H1 (cell line): ENCODE measurements around the gene KIZ. TPM values are rescaled to one million over a fixed set of nuclear protein-coding genes. Genes with fewer than 3 reads are reported as not detected.

Experiments used
- CTCF ChIA-PET: fragments of 300-600 bp; sonication (Branson Sonifier 250); formaldehyde crosslinking; loops from one replicate; lab custom pipeline; 2021; ENCODE audit not compliant: partially characterized antibody; lab: Charles Lee
- POLR2A ChIA-PET: fragments of 300-600 bp; sonication (Branson Sonifier 250); formaldehyde crosslinking; loops from one replicate; lab custom pipeline; 2021; ENCODE audit warnings: inconsistent platforms; ENCODE audit not compliant: partially characterized antibody; lab: Charles Lee
- DNase-seq, 2 experiments: peaks; one replicate each; pipeline versions ENCODE4 v3.0.0 to v3.0.0-alpha.2; 2010 to 2022; ENCODE audit warnings: low spot score in 2 of 2, low read depth in 1 of 2, mixed read lengths in 1 of 2
- FAIRE-seq: peaks from 2 replicates; lab custom pipeline; 2011; peaks lifted over from hg19 to GRCh38; lab: Jason Lieb, UNC
- H2AFZ ChIP-seq: 2 replicates; pipeline ENCODE4 v1.8.1; 2012; ENCODE audit warnings: low read length, inconsistent platforms
- H2AK5ac ChIP-seq: 2 replicates; pipeline ENCODE4 v1.6.1; 2013; ENCODE audit warnings: low read depth, low read length
- H2BK120ac ChIP-seq: replicated peaks from 2 replicates; pipeline ENCODE3; 2013; ENCODE audit warnings: low read depth, low read length, inconsistent platforms
- H2BK12ac ChIP-seq: 2 replicates; pipeline ENCODE4 v1.6.1; 2013; ENCODE audit warnings: low read depth, low read length
- H2BK15ac ChIP-seq: 2 replicates; pipeline ENCODE4 v1.6.1; 2013; ENCODE audit warnings: low read length
- H2BK20ac ChIP-seq: 2 replicates; pipeline ENCODE4 v1.6.1; 2013; ENCODE audit warnings: low read length
- H2BK5ac ChIP-seq: 2 replicates; pipeline ENCODE4 v1.6.1; 2013; ENCODE audit warnings: low read depth, low read length
- H3K14ac ChIP-seq: 2 replicates; pipeline ENCODE4 v1.6.1; 2013; ENCODE audit warnings: inconsistent platforms; ENCODE audit not compliant: insufficient read length
- H3K18ac ChIP-seq: 2 replicates; pipeline ENCODE4 v1.6.1; 2013; ENCODE audit warnings: low read length; ENCODE audit errors: extremely low read depth
- H3K23ac ChIP-seq: 2 replicates; pipeline ENCODE4 v1.6.1; 2013; ENCODE audit warnings: inconsistent platforms; ENCODE audit not compliant: insufficient read length
- H3K23me2 ChIP-seq: 2 replicates; pipeline ENCODE4 v1.6.1; 2013; ENCODE audit warnings: low read depth, low read length
- H3K27ac ChIP-seq: 2 replicates; pipeline ENCODE4 v1.6.1; 2011; ENCODE audit warnings: low read depth, low read length, inconsistent platforms
- H3K27me3 ChIP-seq, 4 experiments: replicated peaks in 1 of 4; 1 replicate in 1 of 4; 2 replicates in 3 of 4; pipeline versions ENCODE4 v1.6.1 to v1.8.1; 2011 to 2013; ENCODE audit warnings: low read length in 3 of 4, mild to moderate bottlenecking in 3 of 4, inconsistent platforms in 2 of 4, mixed read lengths in 2 of 4, moderate library complexity in 1 of 4; ENCODE audit not compliant: control insufficient read depth in 3 of 4, insufficient read depth in 3 of 4; ENCODE audit errors: extremely low read depth in 1 of 4
- H3K36me3 ChIP-seq, 4 experiments: 2 replicates each; pipeline versions ENCODE4 v1.6.1 to v1.8.1; 2011 to 2013; ENCODE audit warnings: mild to moderate bottlenecking in 4 of 4, low read length in 3 of 4, moderate library complexity in 2 of 4, control low read depth in 1 of 4, inconsistent platforms in 1 of 4; ENCODE audit not compliant: insufficient read depth in 4 of 4, control insufficient read depth in 2 of 4
- H3K4ac ChIP-seq: replicated peaks from 2 replicates; pipeline ENCODE3; 2013; ENCODE audit warnings: low read length, low read depth, mixed read lengths, inconsistent platforms; ENCODE audit not compliant: insufficient read length
- H3K4me1 ChIP-seq, 4 experiments: replicated peaks in 1 of 4; 1 replicate in 1 of 4; 2 replicates in 3 of 4; pipeline versions ENCODE4 v1.6.1 to v1.8.1; 2011 to 2013; ENCODE audit warnings: low read length in 3 of 4, inconsistent platforms in 2 of 4, mixed read lengths in 1 of 4; ENCODE audit not compliant: insufficient read depth in 4 of 4, control insufficient read depth in 3 of 4
- H3K4me2 ChIP-seq, 2 experiments: 2 replicates each; pipeline versions ENCODE4 v1.6.1 to v1.8.1; 2011 to 2013; ENCODE audit warnings: low read depth in 2 of 2, low read length in 2 of 2, control low read depth in 1 of 2, inconsistent platforms in 1 of 2, mild to moderate bottlenecking in 1 of 2; ENCODE audit not compliant: insufficient read depth in 1 of 2
- H3K4me3 ChIP-seq, 4 experiments: fragments of 200-600, 300-600 bp in 1 of 4; sonication (generic), shearing (Covaris generic), sonication (Bioruptor Twin) in 1 of 4; 2 replicates each; pipeline versions ENCODE4 v1.5.1 to v1.8.1; 2011 to 2016; ENCODE audit warnings: low read length in 4 of 4, low read depth in 3 of 4, control low read depth in 2 of 4, inconsistent platforms in 2 of 4, mild to moderate bottlenecking in 2 of 4, mixed read lengths in 1 of 4, moderate library complexity in 1 of 4; ENCODE audit not compliant: insufficient read depth in 2 of 4; ENCODE audit errors: extremely low read depth in 1 of 4
- H3K56ac ChIP-seq: replicated peaks from 2 replicates; pipeline ENCODE3; 2013; ENCODE audit warnings: low read depth, mild to moderate bottlenecking, mixed read lengths, low read length, inconsistent platforms; ENCODE audit not compliant: insufficient read length
- H3K79me1 ChIP-seq: 2 replicates; pipeline ENCODE4 v1.6.1; 2013; ENCODE audit warnings: low read depth, low read length, control low read depth
- H3K79me2 ChIP-seq, 2 experiments: 2 replicates each; pipeline versions ENCODE4 v1.6.1 to v1.8.1; 2012 to 2013; ENCODE audit warnings: low read length in 2 of 2, mild to moderate bottlenecking in 2 of 2, inconsistent platforms in 1 of 2; ENCODE audit not compliant: insufficient read depth in 2 of 2, control insufficient read depth in 1 of 2
- H3K9ac ChIP-seq, 4 experiments: replicated peaks in 1 of 4; 1 replicate in 1 of 4; 2 replicates in 3 of 4; pipeline versions ENCODE4 v1.6.1 to v1.8.1; 2011 to 2013; ENCODE audit warnings: low read depth in 3 of 4, low read length in 3 of 4, control low read depth in 2 of 4, mild to moderate bottlenecking in 2 of 4, moderate library complexity in 2 of 4, inconsistent platforms in 1 of 4; ENCODE audit errors: extremely low read depth in 1 of 4
- H3K9me3 ChIP-seq, 2 experiments: 2 replicates each; pipeline versions ENCODE4 v1.6.1 to v1.8.1; 2012 to 2013; ENCODE audit warnings: mild to moderate bottlenecking in 2 of 2, moderate library complexity in 2 of 2, control low read depth in 1 of 2, inconsistent platforms in 1 of 2, low read depth in 1 of 2, low read length in 1 of 2, mixed read lengths in 1 of 2; ENCODE audit not compliant: insufficient read depth in 2 of 2
- H4K20me1 ChIP-seq, 2 experiments: replicated peaks in 1 of 2; 2 replicates each; pipeline versions ENCODE3 to v1.8.1; 2011 to 2013; ENCODE audit warnings: inconsistent platforms in 2 of 2, low read length in 2 of 2, mild to moderate bottlenecking in 1 of 2; ENCODE audit not compliant: insufficient read depth in 2 of 2, control insufficient read depth in 1 of 2
- H4K5ac ChIP-seq: 2 replicates; pipeline ENCODE4 v1.6.1; 2013; ENCODE audit warnings: low read length, low read depth, mixed read lengths, inconsistent platforms; ENCODE audit not compliant: insufficient read length
- H4K8ac ChIP-seq: 2 replicates; pipeline ENCODE4 v1.8.0; 2013; ENCODE audit warnings: mild to moderate bottlenecking, moderate library complexity, low read length, inconsistent platforms; ENCODE audit not compliant: insufficient read depth; ENCODE audit errors: extremely low read depth
- H4K91ac ChIP-seq: replicated peaks from 2 replicates; pipeline ENCODE3; 2013; ENCODE audit warnings: low read length, mixed read lengths, inconsistent platforms; ENCODE audit not compliant: insufficient read length
- BCL11A ChIP-seq, 2 experiments: IDR thresholded peaks; one replicate each; pipeline ENCODE4 v1.6.1; 2011; ENCODE audit warnings: low read depth in 2 of 2, low read length in 2 of 2, mild to moderate bottlenecking in 2 of 2
- FOSL1 ChIP-seq: IDR thresholded peaks from 2 replicates; pipeline ENCODE4 v1.6.1; 2011; ENCODE audit warnings: mild to moderate bottlenecking, low read depth, low read length, moderate library complexity; ENCODE audit not compliant: insufficient read depth
- HDAC6 ChIP-seq: IDR thresholded peaks from one replicate; pipeline ENCODE4 v1.7.1; 2012; ENCODE audit warnings: low read depth, mild to moderate bottlenecking, inconsistent platforms, low read length, moderate library complexity
- MAX ChIP-seq: IDR thresholded peaks from 2 replicates; pipeline ENCODE4 v1.6.1; 2012; ENCODE audit warnings: inconsistent platforms
- POLR2A ChIP-seq, 2 experiments: IDR thresholded peaks; 1 replicate in 1 of 2; 2 replicates in 1 of 2; pipeline ENCODE4 v1.6.1; 2011; ENCODE audit warnings: low read depth in 2 of 2, low read length in 2 of 2, mild to moderate bottlenecking in 2 of 2; ENCODE audit errors: control extremely low read depth in 1 of 2
- POLR2AphosphoS5 ChIP-seq: IDR thresholded peaks from 2 replicates; pipeline ENCODE4 v1.6.1; 2011; ENCODE audit warnings: low read depth, low read length
- RBBP5 ChIP-seq: IDR thresholded peaks from 2 replicates; pipeline ENCODE4 v1.7.1; 2012; ENCODE audit warnings: low read depth, mild to moderate bottlenecking, inconsistent platforms, low read length, moderate library complexity, borderline replicate concordance
- RNF2 ChIP-seq: fragments of 200-900, 300-1000 bp; sonication (generic); IDR thresholded peaks from 2 replicates; pipeline ENCODE4 v1.7.1; 2016; ENCODE audit warnings: borderline replicate concordance, low read depth, mild to moderate bottlenecking, antibody characterized with exemption, low read length; ENCODE audit not compliant: poor library complexity, severe bottlenecking; ENCODE audit errors: missing control alignments
- SAP30 ChIP-seq: fragments of 300-600 bp; sonication (generic); IDR thresholded peaks from 2 replicates; pipeline ENCODE4 v1.7.1; 2012; ENCODE audit warnings: low read length, moderate library complexity, mild to moderate bottlenecking, inconsistent platforms; ENCODE audit not compliant: insufficient read depth, insufficient replicate concordance
- SIX5 ChIP-seq: IDR thresholded peaks from 2 replicates; pipeline ENCODE4 v1.6.1; 2011; ENCODE audit warnings: mild to moderate bottlenecking, low read depth, low read length
- TAF7 ChIP-seq: optimal IDR thresholded peaks from 2 replicates; pipeline ENCODE3; 2011; ENCODE audit warnings: low read depth, mild to moderate bottlenecking, inconsistent platforms, low read length, moderate library complexity, borderline replicate concordance
- YY1 ChIP-seq: IDR thresholded peaks from 2 replicates; pipeline ENCODE4 v1.6.1; 2011; ENCODE audit warnings: low read depth, mild to moderate bottlenecking, low read length
- ZNF274 ChIP-seq: IDR thresholded peaks from 2 replicates; pipeline ENCODE4 v1.7.0; 2012; ENCODE audit warnings: low read length, borderline replicate concordance; ENCODE audit errors: extremely low read depth
- WGBS, 2 experiments: shearing (Covaris generic) in 1 of 2; methylation state at CpG; one replicate each; pipeline versions ENCODE4 v1.1.6 to v1.1.7; 2013 to 2015; ENCODE audit warnings: low lambda C conversion rate in 2 of 2, mixed read lengths in 2 of 2, inconsistent platforms in 1 of 2, low coverage in 1 of 2, missing lambda C conversion rate in 1 of 2; ENCODE audit not compliant: insufficient replicate concordance in 2 of 2, insufficient coverage in 1 of 2, insufficient read length in 1 of 2; ENCODE audit errors: extremely low coverage in 1 of 2, missing lambda C conversion rate in 1 of 2; 5-methylcytosine and 5-hydroxymethylcytosine counted together
- polyA plus RNA-seq, 7 experiments: library from polyadenylated mRNA; depleted of rRNA in 3 of 7; stranded (reverse) in 5 of 7; unstranded in 2 of 7; fragments of >200 nt in 5 of 7; fragments of 200-250 nt in 2 of 7; gene quantifications; 1 replicate in 5 of 7; 2 replicates in 1 of 7; 4 replicates in 1 of 7; pipeline versions ENCODE4 v1.2.1 to v1.2.3, GENCODE V29; 2011 to 2013; ENCODE audit warnings: missing spikeins in 2 of 7, mixed read lengths in 2 of 7
- total RNA-seq: library from RNA; stranded (reverse); fragmentation: NEBNext Ultra II Directional; extraction: Animal tissue kit (Norgen Biotek cat#: 25700); gene quantifications from 2 replicates; pipeline ENCODE4 v1.2.1, GENCODE V29; 2021

KIZ gene
- total and polyA plus RNA-seq, 2 of the 8 experiments (the other 6 are each of a cell fraction or from before 2014, with no cell fraction given) = 13.0 to 51.7 TPM

- Histone ChIP-seq H2BK120ac (peak overlapping the region; percentile 95), H2BK15ac (no peak overlapping the region), H4K20me1 (no peaks in the 10 kb centered on the region), H3K18ac (peak overlapping the region; percentile 89), H4K5ac (peak overlapping the region; percentile 93), H3K4me3 (peak overlapping the region in 3 of 4 experiments; percentile 8 to 51 (median 23); a peak in 2 of 8 replicates), H4K8ac (no peak overlapping the region), H4K91ac (peak overlapping the region; percentile 99), H2AK5ac (peak overlapping the region; percentile 76; the same call in 1 of the 2 replicates), H3K9me3 (no peaks in the 10 kb centered on the region), H3K27ac (peak overlapping the region; percentile 86), H2BK20ac (peak overlapping the region; percentile 17), H3K23ac (no peak overlapping the region), H3K9ac (peak overlapping the region in 1 of 4 experiments; percentile 16; a peak in 1 of 7 replicates), H2BK12ac (peak overlapping the region; percentile 94; the same call in 1 of the 2 replicates), H2AFZ (no peak overlapping the region), H3K14ac (no peak overlapping the region), H3K79me2 (peaks cover 0 to 4% of the 10 kb centered on the region in 2 experiments; a peak in 1 of 4 replicates), H3K56ac (peak overlapping the region; percentile 55), H2BK5ac (peak overlapping the region; percentile 98), H3K27me3 (no peaks in the 10 kb centered on the region), H3K23me2 (no peaks in the 10 kb centered on the region), H3K4me2 (peak overlapping the region; percentile 27 to 62), H3K79me1 (no peaks in the 10 kb centered on the region), H3K4ac (peak overlapping the region; percentile 91), H3K36me3 (no peaks in the 10 kb centered on the region), H3K4me1 (peaks cover 8 to 25% (median 20%) of the 10 kb centered on the region in 4 experiments; a peak in 6 of 7 replicates)
- CTCF ChIA-PET = interaction anchor here (1.0 kb wide), 1 partner anchor 108 kb away, joined by 3 read pairs; no protein-coding TSS in a partner anchor
- DNase-seq (no peak), FAIRE-seq (no peak)
- POLR2A ChIA-PET = interaction anchor here (1.0 to 3.6 kb wide), 13 partner anchors 8 to 1139 kb away, joined by 3 to 31 read pairs (median 5); partner anchors contain the start of genes CFAP61, CRNKL1 and KIZ
- 0% methylated on average over 1 of the region's 1 CpG; no CpG with 5 or more reads in 1 of the 2 experiments for WGBS, 2 experiments
- TF ChIP-seq MAX (no peak), RNF2 (no peak), SAP30 (no peak), ZNF274 (no peak), POLR2AphosphoS5 (no peak), RBBP5 (no peak), FOSL1 (no peak), YY1 (no peak), SIX5 (no peak), BCL11A (IDR thresholded peaks at IDR 0.05; ENCODE audit: low read depth in 2 of 2, low read length in 2 of 2) (no peak), POLR2A (IDR thresholded peaks at IDR 0.05; ENCODE audit: control extremely low read depth in 1 of 2, low read depth in 2 of 2, low read length in 2 of 2) (no peak), TAF7 (no peak), HDAC6 (no peak)
Observed at GRCh38 chr20:21190869-21191268, 65.0 kb downstream of the KIZ start.
